ENCODE measurements around the gene UBALD1. TPM values are rescaled to one million over a fixed set of nuclear protein-coding genes. Genes with fewer than 3 reads are reported as not detected.

Gene UBALD1
- total and polyA plus RNA-seq, 2 experiments from 2014 or later: 6.1 to 25.7 TPM

GRCh38 chr16:4610011-4611005 is 4.4 kb downstream of the UBALD1 start:
- no peaks in the 10 kb centered on the region for H3K9me3 ChIP-seq (ENCODE audit: low read depth)
- H3K27ac ChIP-seq: no peak overlapping the region
- H3K4me2 ChIP-seq: no peak overlapping the region
- peaks cover 20% of the 10 kb centered on the region for H3K4me1 ChIP-seq (ENCODE audit: insufficient read depth)
- H4K20me1 ChIP-seq (ENCODE audit: insufficient read depth, poor library complexity, severe bottlenecking): peaks cover 40% of the 10 kb centered on the region
- 90% methylated on average over 28 of the region's 32 CpGs for WGBS (ENCODE audit: low lambda C conversion rate, missing lambda C conversion rate)
- no peaks in the 10 kb centered on the region for H3K9me2 ChIP-seq (replicated peaks; ENCODE audit: insufficient read depth)
- H3K4me3 ChIP-seq: no peak overlapping the region
- TF ChIP-seq CTCF (IDR thresholded peaks at IDR 0.05; ENCODE audit: poor library complexity) (no peak), EZH2 (IDR thresholded peaks at IDR 0.05; ENCODE audit: borderline replicate concordance) (no peak)
- H3K27me3 ChIP-seq: no peaks in the 10 kb centered on the region
- H3K79me2 ChIP-seq: peaks cover 46% of the 10 kb centered on the region
- no peak overlapping the region for H2AFZ ChIP-seq
- H3K36me3 ChIP-seq (replicated peaks; ENCODE audit: insufficient read depth, low read depth): no peaks in the 10 kb centered on the region
- DNase-seq (ENCODE audit: low spot score): no peak

GRCh38 chr16:4609200-4610010 is 5.3 kb downstream of the UBALD1 start:
- no peak for DNase-seq (ENCODE audit: low spot score)
- 96% methylated on average over 32 of the region's 45 CpGs for WGBS (ENCODE audit: low lambda C conversion rate, missing lambda C conversion rate)
- H3K4me3 ChIP-seq: no peak overlapping the region
- no peak overlapping the region for H2AFZ ChIP-seq
- no peak for TF ChIP-seq EZH2phosphoT487 (IDR thresholded peaks at IDR 0.05; ENCODE audit: low read depth, severe bottlenecking, unreplicated experiment)
- no peak for TF ChIP-seq CTCF (IDR thresholded peaks at IDR 0.05; ENCODE audit: poor library complexity)
- TF ChIP-seq EZH2 (IDR thresholded peaks at IDR 0.05; ENCODE audit: borderline replicate concordance): no peak
- H3K9me2 ChIP-seq (replicated peaks; ENCODE audit: insufficient read depth): no peaks in the 10 kb centered on the region
- no peak overlapping the region for H3K27ac ChIP-seq
- peaks cover 44% of the 10 kb centered on the region for H3K79me2 ChIP-seq
- H3K27me3 ChIP-seq: no peaks in the 10 kb centered on the region
- H3K4me2 ChIP-seq: no peak overlapping the region
- H3K4me1 ChIP-seq (ENCODE audit: insufficient read depth): peaks cover 16% of the 10 kb centered on the region
- H4K20me1 ChIP-seq (ENCODE audit: insufficient read depth, poor library complexity, severe bottlenecking): peaks cover 40% of the 10 kb centered on the region
- H3K9me3 ChIP-seq (ENCODE audit: low read depth): no peaks in the 10 kb centered on the region
- H3K36me3 ChIP-seq (replicated peaks; ENCODE audit: insufficient read depth, low read depth): no peaks in the 10 kb centered on the region

GRCh38 chr16:4608704-4608980 is 6.0 kb downstream of the UBALD1 start:
- H3K4me2 ChIP-seq: no peak overlapping the region
- H3K79me2 ChIP-seq: peaks cover 36% of the 10 kb centered on the region
- no peaks in the 10 kb centered on the region for H3K27me3 ChIP-seq
- H2AFZ ChIP-seq: no peak overlapping the region
- TF ChIP-seq CTCF (IDR thresholded peaks at IDR 0.05; ENCODE audit: poor library complexity) (no peak), EZH2 (IDR thresholded peaks at IDR 0.05; ENCODE audit: borderline replicate concordance) (no peak), EZH2phosphoT487 (IDR thresholded peaks at IDR 0.05; ENCODE audit: low read depth, severe bottlenecking, unreplicated experiment) (no peak)
- H3K9me3 ChIP-seq (ENCODE audit: low read depth): no peaks in the 10 kb centered on the region
- no peaks in the 10 kb centered on the region for H3K36me3 ChIP-seq (replicated peaks; ENCODE audit: insufficient read depth, low read depth)
- H3K27ac ChIP-seq: no peak overlapping the region
- H3K4me1 ChIP-seq (ENCODE audit: insufficient read depth): peaks cover 16% of the 10 kb centered on the region
- H3K9me2 ChIP-seq (replicated peaks; ENCODE audit: insufficient read depth): no peaks in the 10 kb centered on the region
- no peak for DNase-seq (ENCODE audit: low spot score)
- H3K4me3 ChIP-seq: no peak overlapping the region
- H4K20me1 ChIP-seq (ENCODE audit: insufficient read depth, poor library complexity, severe bottlenecking): peaks cover 37% of the 10 kb centered on the region
- WGBS (ENCODE audit: low lambda C conversion rate, missing lambda C conversion rate): 94% methylated on average over 8 of the region's 8 CpGs

Data from hepatocyte (in vitro differentiated cells).